ENCODE measurements around the gene CFAP54. TPM values are rescaled to one million over a fixed set of nuclear protein-coding genes. Genes with fewer than 3 reads are reported as not detected.

Gene CFAP54
- total and polyA plus RNA-seq, 2 of the 4 experiments (the other 2 are of a cell fraction): 0.18 to 0.41 TPM

GRCh38 chr12:96570579-96570978, 81.2 kb downstream of the CFAP54 start:
- Histone ChIP-seq H3K27ac (ENCODE audit: insufficient read depth, low read length) (no peak overlapping the region), H3K9me3 (ENCODE audit: control insufficient read depth, insufficient read depth, low read length) (no peaks in the 10 kb centered on the region), H2AK9ac (replicated peaks; ENCODE audit: low read depth, low read length, poor library complexity) (no peak overlapping the region), H2AK5ac (ENCODE audit: low read depth, low read length) (no peak overlapping the region), H3K9ac (ENCODE audit: low read depth, low read length) (no peak overlapping the region), H2BK5ac (ENCODE audit: low read depth, low read length, poor library complexity, severe bottlenecking) (no peak overlapping the region), H3K9me1 (ENCODE audit: insufficient read depth, low read length) (no peaks in the 10 kb centered on the region), H3K14ac (replicated peaks; ENCODE audit: low read depth, low read length) (no peak overlapping the region), H3K23ac (ENCODE audit: low read depth, low read length) (no peak overlapping the region), H2AFZ (replicated peaks; ENCODE audit: low read length, poor library complexity) (no peak overlapping the region), H3K79me1 (ENCODE audit: low read depth in 1 of 2, low read length in 2 of 2) (no peaks in the 10 kb centered on the region), H4K8ac (ENCODE audit: low read depth in 2 of 2, low read length in 2 of 2) (no peak overlapping the region), H4K91ac (ENCODE audit: insufficient read depth, low read depth, low read length) (no peak overlapping the region), H2BK15ac (ENCODE audit: low read depth, low read length) (no peak overlapping the region), H2BK20ac (ENCODE audit: low read depth, low read length) (no peak overlapping the region), H3K4me1 (ENCODE audit: control insufficient read depth, insufficient read depth, low read length) (no peaks in the 10 kb centered on the region), H3K27me3 (ENCODE audit: control insufficient read depth, insufficient read depth, low read length) (no peaks in the 10 kb centered on the region; the same call in 1 of the 2 replicates), H3K4me3 (ENCODE audit: insufficient read depth, low read depth, low read length) (no peak overlapping the region), H4K20me1 (ENCODE audit: insufficient read depth, low read length) (no peaks in the 10 kb centered on the region), H3K36me3 (ENCODE audit: control insufficient read depth, insufficient read depth, low read length) (no peaks in the 10 kb centered on the region), H3K4ac (ENCODE audit: low read depth, low read length) (no peak overlapping the region), H3K4me2 (ENCODE audit: low read depth, low read length) (no peak overlapping the region), H2BK120ac (ENCODE audit: low read depth, low read length) (no peak overlapping the region), H4K5ac (ENCODE audit: low read depth, low read length) (no peak overlapping the region), H3K18ac (ENCODE audit: low read depth, low read length) (no peak overlapping the region), H3K56ac (ENCODE audit: extremely low read depth, insufficient read depth, low read length) (no peak overlapping the region)
- DNase-seq: no peak
- no TSS peak for BruUV-seq (replicated peaks)
- TF ChIP-seq CHD1 (IDR thresholded peaks at IDR 0.05; ENCODE audit: low read depth, low read length) (no peak), MAFK (IDR thresholded peaks at IDR 0.05; ENCODE audit: low read depth, low read length) (no peak), RAD21 (IDR thresholded peaks at IDR 0.05; ENCODE audit: low read length) (no peak), CTCF (conservative IDR thresholded peaks at IDR 0.05; ENCODE audit: low read depth, low read length) (no peak), USF2 (IDR thresholded peaks at IDR 0.05; ENCODE audit: low read depth, low read length) (no peak), BHLHE40 (IDR thresholded peaks at IDR 0.05; ENCODE audit: low read depth, low read length) (no peak), RCOR1 (IDR thresholded peaks at IDR 0.05; ENCODE audit: insufficient replicate concordance, low read length) (no peak)
- no peak for ATAC-seq (ENCODE audit: low read depth)
- intact Hi-C loops (cut with micrococcal nuclease) (no loop called here), in situ Hi-C loops (cut with MboI; ENCODE audit: low sequenced_read_pairs) (no loop called here), dilution Hi-C loops (cut with HindIII; ENCODE audit: low sequenced_read_pairs, unreplicated experiment) (no loop called here)
- CTCF ChIA-PET: no interaction called here
- POLR2A ChIA-PET (ENCODE audit: unreplicated experiment): no interaction called here

Measured in IMR-90 (cell line).